PC-9 (cell line): ENCODE data around the gene KIF6.

Experiments used
- EZH2 ChIP-seq: fragments of 200-600 bp; sonication (generic); IDR thresholded peaks from 2 replicates; pipeline ENCODE4 v1.8.0; 2017; ENCODE audit warnings: antibody characterized with exemption, low read depth
- TF ChIP-seq, protein P1 (sequence below): fragments of 200-600 bp; sonication (generic); conservative IDR thresholded peaks from 2 replicates; pipeline ENCODE4 v1.6.1; 2017; ENCODE audit warnings: mixed run types, antibody characterized with exemption, mild to moderate bottlenecking, moderate library complexity

- TF ChIP-seq, protein P1, sequence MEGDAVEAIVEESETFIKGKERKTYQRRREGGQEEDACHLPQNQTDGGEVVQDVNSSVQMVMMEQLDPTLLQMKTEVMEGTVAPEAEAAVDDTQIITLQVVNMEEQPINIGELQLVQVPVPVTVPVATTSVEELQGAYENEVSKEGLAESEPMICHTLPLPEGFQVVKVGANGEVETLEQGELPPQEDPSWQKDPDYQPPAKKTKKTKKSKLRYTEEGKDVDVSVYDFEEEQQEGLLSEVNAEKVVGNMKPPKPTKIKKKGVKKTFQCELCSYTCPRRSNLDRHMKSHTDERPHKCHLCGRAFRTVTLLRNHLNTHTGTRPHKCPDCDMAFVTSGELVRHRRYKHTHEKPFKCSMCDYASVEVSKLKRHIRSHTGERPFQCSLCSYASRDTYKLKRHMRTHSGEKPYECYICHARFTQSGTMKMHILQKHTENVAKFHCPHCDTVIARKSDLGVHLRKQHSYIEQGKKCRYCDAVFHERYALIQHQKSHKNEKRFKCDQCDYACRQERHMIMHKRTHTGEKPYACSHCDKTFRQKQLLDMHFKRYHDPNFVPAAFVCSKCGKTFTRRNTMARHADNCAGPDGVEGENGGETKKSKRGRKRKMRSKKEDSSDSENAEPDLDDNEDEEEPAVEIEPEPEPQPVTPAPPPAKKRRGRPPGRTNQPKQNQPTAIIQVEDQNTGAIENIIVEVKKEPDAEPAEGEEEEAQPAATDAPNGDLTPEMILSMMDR: no peak
- no peak for TF ChIP-seq EZH2
These were observed 40.3 kb downstream of the KIF6 start for GRCh38 chr6:39684790-39685488.
